Fibroblast of the aortic adventitia (primary cell): ENCODE results near the gene OR2F2. TPM values are rescaled to one million over a fixed set of nuclear protein-coding genes. Genes with fewer than 3 reads are reported as not detected.

Source experiments
- DNase-seq: peaks from one replicate; pipeline ENCODE4 v3.0.0-alpha.2; 2010; ENCODE audit warnings: low read depth
- H3K4me3 ChIP-seq: 2 replicates; pipeline ENCODE4 v1.5.1; 2011; ENCODE audit warnings: low read depth, mild to moderate bottlenecking, control low read depth, low read length, moderate library complexity
- total RNA-seq: library from RNA; depleted of rRNA; stranded (reverse); fragments of >200 nt; gene quantifications from 2 replicates; pipeline ENCODE4 v1.2.3, GENCODE V29; 2012; ENCODE audit warnings: low replicate concordance
- TF ChIP-seq, protein P1 (sequence below): IDR thresholded peaks from 2 replicates; pipeline ENCODE4 v1.5.1; 2011; ENCODE audit warnings: mild to moderate bottlenecking, low read length, control low read depth, inconsistent platforms; ENCODE audit not compliant: insufficient read depth

The OR2F2 gene
- total RNA-seq, 1 donor = not detected

DNA sequence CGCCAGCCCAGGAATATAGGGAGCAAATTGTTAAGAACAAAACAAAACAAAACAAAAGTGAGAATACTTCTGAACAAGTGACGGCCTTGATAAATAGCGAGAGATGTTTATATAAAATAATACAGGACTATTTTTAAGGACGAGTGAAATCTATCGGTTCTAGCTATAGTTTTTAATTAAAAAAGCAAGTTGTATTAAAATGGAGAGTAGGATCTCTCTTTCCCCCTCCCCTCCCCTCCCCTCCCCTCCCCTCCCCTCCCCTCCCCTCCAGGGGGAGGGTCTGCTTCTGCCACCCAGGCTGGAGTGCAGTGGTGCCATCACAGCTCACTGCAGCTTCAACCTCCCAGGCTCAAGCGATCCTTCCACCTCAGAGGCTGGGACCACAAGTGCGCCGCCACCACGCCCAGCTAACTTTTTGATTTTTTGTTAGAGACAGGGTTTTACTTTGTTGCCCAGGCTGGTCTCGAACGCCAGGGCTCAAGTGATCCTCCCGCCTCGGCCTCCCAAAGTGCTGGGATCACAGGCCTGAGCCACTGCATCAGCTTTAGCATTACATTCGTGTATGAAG lies 32.6 kb upstream of the OR2F2 start:
- TF ChIP-seq, protein P1, sequence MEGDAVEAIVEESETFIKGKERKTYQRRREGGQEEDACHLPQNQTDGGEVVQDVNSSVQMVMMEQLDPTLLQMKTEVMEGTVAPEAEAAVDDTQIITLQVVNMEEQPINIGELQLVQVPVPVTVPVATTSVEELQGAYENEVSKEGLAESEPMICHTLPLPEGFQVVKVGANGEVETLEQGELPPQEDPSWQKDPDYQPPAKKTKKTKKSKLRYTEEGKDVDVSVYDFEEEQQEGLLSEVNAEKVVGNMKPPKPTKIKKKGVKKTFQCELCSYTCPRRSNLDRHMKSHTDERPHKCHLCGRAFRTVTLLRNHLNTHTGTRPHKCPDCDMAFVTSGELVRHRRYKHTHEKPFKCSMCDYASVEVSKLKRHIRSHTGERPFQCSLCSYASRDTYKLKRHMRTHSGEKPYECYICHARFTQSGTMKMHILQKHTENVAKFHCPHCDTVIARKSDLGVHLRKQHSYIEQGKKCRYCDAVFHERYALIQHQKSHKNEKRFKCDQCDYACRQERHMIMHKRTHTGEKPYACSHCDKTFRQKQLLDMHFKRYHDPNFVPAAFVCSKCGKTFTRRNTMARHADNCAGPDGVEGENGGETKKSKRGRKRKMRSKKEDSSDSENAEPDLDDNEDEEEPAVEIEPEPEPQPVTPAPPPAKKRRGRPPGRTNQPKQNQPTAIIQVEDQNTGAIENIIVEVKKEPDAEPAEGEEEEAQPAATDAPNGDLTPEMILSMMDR = no peak
- no peak for DNase-seq
- H3K4me3 ChIP-seq = no peak overlapping the region

DNA sequence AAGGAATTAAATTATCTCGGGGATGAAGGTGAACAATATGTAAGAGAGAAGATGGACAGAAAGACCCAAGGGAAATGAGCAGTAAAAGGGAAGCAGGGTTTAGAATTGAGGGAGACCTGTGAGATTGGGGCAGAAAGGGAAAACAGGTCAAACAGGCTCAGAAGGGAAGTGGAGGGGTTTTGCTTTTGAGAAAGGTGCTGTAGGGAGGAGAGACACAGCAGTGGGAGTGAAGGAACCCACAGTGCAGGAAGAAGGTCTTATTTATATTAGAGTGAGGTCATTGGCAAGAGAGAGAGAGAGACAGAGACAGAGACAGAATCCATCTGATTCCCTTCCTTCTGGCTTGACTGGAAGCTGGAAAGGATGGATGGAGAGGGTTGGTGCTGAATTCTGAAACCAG lies 29.5 kb upstream of the OR2F2 start:
- H3K4me3 ChIP-seq = no peak overlapping the region
- DNase-seq = no peak
- TF ChIP-seq, protein P1 = no peak

DNA sequence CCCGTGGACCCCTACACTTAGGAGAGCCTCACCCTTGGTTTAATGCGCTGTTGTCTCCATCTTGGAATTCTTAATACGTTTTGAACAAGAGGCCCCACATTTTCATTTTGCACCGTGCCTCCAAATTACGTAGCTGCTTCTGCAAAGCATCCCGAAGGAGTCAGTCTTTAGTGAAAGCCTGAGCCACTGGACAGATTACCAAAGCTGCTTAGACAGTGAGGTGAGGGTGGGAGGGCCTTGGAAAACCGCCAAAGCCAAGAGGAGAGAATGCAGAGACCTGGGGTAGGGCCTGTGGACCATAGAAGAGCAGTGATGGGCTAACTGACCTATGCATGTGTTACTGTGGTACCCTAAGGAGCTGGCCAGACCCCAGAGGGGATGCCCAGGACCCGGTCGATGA lies 28.9 kb upstream of the OR2F2 start:
- TF ChIP-seq, protein P1 = no peak

DNA sequence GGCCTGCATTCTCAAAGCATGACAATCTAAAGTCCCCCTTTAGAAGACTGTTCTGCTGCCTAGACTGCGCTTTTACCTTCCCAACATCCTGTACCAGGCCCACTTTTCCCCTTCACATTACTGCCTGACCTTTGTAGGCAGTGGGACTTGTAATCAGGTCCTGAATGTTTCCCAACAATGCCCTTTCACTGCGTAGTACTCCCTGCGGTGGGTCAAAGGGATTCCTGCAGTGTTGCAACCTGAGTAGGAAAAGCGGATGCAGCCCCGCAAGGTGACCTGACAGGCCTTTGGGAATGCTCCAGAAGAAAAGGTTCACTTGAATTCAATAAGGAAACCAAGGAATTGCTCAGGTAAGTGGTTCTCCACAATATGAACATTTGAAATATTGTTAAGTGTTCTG lies 28.1 kb upstream of the OR2F2 start:
- TF ChIP-seq, protein P1 = no peak
- DNase-seq = no peak
- H3K4me3 ChIP-seq = no peak overlapping the region

More for the DNA sequence above, 28.9 kb upstream of the OR2F2 start:
- no peak overlapping the region for H3K4me3 ChIP-seq
- no peak for DNase-seq

DNA sequence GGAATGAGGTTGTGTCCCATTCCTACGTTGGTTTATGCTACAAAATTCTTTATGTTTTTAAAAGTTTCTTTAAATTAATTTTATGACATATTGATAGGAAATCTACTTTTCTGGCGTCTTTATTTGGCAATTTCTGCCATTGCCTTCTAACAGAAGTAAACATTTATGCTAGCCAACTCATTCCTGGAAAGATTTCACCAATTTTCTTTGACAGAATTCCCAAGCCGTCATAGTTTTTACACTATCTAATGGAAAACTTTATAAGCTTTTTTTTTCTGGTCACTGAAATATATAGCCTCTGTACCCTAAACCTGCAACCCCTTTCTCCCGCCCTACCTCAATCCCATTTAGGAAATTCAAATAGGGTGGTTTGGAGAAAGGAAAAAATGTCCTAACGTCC lies 26.9 kb upstream of the OR2F2 start:
- no peak for DNase-seq
- H3K4me3 ChIP-seq = no peak overlapping the region
- TF ChIP-seq, protein P1 = no peak

DNA sequence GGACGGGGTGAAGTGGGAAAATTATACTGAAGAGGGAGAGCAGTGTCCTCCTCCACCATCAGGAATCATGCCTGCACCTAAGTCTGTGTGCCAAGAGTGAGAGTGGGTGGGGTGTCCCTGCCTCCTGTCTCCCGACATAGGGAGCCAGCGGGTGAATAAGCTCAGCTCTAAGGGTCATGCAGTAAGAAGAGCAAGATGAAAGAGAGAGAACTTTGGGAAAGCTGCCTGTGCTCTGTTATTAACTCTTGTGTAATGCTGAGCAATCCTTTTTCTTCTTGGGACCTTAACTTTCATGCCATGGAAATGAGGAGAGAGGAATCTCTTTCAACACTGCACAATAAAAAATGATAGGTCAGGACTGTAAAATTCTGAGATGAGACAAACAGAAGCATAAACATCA lies 25.2 kb upstream of the OR2F2 start:
- TF ChIP-seq, protein P1 = no peak
- H3K4me3 ChIP-seq = no peak overlapping the region
- peak; percentile 51 for DNase-seq
